ENCODE measurements around the gene BTBD9. TPM values are rescaled to one million over a fixed set of nuclear protein-coding genes. Genes with fewer than 3 reads are reported as not detected.

Gene BTBD9
- total RNA-seq, 1 donor from 2014 or later: 10.3 TPM

DNA sequence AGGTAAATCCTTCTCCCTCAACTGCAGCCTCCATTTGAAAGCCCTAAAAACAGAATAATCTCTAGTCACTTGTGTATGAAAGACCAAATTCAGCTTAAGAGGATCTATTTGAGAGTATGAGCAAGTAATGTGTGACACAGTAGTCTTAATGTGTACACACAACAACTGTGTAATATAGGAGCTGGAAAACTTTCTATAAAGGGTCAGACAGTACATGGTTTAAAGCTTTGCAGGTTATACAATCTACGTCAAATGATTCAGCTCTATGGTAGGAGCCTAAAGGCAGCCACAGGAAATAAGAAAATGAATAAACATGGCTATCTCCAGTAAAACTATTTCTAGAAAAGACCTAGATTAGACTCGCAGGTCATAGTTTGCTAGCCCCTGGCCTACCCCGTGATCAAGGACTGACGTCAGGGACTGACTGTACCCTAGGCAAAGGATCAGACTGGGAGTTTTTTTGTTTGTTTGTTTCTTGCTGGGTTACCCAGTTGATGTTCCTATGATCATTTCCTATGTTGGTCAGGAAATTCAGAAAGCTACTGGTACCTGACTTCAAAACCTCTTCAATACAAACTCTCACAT, 39.7 kb downstream of the BTBD9 start:
- H3K27ac Mint-ChIP-seq (ENCODE audit: unreplicated experiment): no peak overlapping the region
- TF ChIP-seq, protein P1, sequence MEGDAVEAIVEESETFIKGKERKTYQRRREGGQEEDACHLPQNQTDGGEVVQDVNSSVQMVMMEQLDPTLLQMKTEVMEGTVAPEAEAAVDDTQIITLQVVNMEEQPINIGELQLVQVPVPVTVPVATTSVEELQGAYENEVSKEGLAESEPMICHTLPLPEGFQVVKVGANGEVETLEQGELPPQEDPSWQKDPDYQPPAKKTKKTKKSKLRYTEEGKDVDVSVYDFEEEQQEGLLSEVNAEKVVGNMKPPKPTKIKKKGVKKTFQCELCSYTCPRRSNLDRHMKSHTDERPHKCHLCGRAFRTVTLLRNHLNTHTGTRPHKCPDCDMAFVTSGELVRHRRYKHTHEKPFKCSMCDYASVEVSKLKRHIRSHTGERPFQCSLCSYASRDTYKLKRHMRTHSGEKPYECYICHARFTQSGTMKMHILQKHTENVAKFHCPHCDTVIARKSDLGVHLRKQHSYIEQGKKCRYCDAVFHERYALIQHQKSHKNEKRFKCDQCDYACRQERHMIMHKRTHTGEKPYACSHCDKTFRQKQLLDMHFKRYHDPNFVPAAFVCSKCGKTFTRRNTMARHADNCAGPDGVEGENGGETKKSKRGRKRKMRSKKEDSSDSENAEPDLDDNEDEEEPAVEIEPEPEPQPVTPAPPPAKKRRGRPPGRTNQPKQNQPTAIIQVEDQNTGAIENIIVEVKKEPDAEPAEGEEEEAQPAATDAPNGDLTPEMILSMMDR (IDR thresholded peaks at IDR 0.05; ENCODE audit: unreplicated experiment): no peak
- no peak for DNase-seq (ENCODE audit: low spot score)
- H3K36me3 Mint-ChIP-seq (ENCODE audit: low read depth, unreplicated experiment): no peaks in the 10 kb centered on the region
- H3K9me3 Mint-ChIP-seq (ENCODE audit: unreplicated experiment): no peaks in the 10 kb centered on the region
- no peaks in the 10 kb centered on the region for H3K27me3 Mint-ChIP-seq (ENCODE audit: unreplicated experiment)
- H3K4me1 Mint-ChIP-seq (ENCODE audit: unreplicated experiment): peaks cover 4% of the 10 kb centered on the region
- no peak overlapping the region for H3K4me3 Mint-ChIP-seq (ENCODE audit: unreplicated experiment)

DNA sequence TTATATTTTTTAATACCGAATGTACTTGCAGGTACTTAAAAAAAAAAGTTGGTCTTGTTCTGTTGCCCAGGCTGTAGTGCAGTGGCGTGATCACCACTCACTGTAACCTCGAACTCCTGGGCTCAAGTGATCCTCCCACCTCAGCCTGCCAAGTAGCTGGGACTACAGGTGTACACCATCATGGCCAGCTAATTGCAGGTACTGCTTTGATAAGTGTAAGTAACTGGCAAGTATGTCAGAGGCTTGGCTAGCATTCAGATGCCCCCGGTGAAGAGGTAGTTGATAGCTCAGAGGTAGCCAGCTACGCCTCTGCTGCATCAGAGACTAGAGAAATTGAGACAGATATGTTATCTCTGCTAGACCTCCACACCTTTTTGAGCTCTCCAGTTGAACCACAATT, 40.5 kb downstream of the BTBD9 start:
- H3K27ac Mint-ChIP-seq (ENCODE audit: unreplicated experiment): no peak overlapping the region
- H3K4me1 Mint-ChIP-seq (ENCODE audit: unreplicated experiment): peaks cover 4% of the 10 kb centered on the region
- H3K36me3 Mint-ChIP-seq (ENCODE audit: low read depth, unreplicated experiment): no peaks in the 10 kb centered on the region
- H3K27me3 Mint-ChIP-seq (ENCODE audit: unreplicated experiment): no peaks in the 10 kb centered on the region
- DNase-seq (ENCODE audit: low spot score): no peak
- no peak overlapping the region for H3K4me3 Mint-ChIP-seq (ENCODE audit: unreplicated experiment)
- no peaks in the 10 kb centered on the region for H3K9me3 Mint-ChIP-seq (ENCODE audit: unreplicated experiment)
- TF ChIP-seq, protein P1 (IDR thresholded peaks at IDR 0.05; ENCODE audit: unreplicated experiment): no peak

DNA sequence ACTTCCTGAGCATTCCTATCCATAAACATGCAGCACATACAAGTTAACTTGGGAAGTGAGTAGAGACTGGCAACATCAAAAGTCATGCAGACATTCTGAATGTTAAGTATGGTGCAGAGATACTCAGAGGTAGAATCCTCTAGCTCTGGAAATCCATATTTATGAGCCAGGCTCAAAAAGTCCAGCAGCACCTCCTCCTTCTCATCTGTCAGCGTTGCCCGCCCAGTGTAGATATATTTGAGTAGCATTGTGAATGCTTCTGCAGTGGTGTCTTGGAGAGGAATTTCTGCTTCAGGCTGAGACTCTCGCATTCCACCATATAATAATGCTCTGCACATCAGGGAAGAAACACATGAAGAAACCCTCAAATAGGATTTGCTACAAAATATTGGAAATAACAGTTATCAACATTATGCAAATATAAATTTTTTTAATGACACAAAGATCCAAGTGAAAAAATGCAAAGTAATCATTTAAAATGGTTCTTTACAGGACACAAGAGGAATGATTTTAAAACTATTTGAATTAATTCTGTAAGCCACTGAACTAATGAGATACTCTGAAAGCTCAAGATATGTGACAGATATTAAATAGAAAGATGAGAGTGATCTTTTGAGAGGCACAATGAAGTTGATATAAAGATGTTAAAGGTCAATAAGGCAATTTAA, 45.6 kb downstream of the BTBD9 start:
- Mint-ChIP-seq H3K27me3 (ENCODE audit: unreplicated experiment) (no peaks in the 10 kb centered on the region), H3K4me3 (ENCODE audit: unreplicated experiment) (no peak overlapping the region), H3K27ac (ENCODE audit: unreplicated experiment) (no peak overlapping the region), H3K36me3 (ENCODE audit: low read depth, unreplicated experiment) (no peaks in the 10 kb centered on the region), H3K9me3 (ENCODE audit: unreplicated experiment) (no peaks in the 10 kb centered on the region), H3K4me1 (ENCODE audit: unreplicated experiment) (no peaks in the 10 kb centered on the region)
- TF ChIP-seq, protein P1 (IDR thresholded peaks at IDR 0.05; ENCODE audit: unreplicated experiment): no peak
- DNase-seq (ENCODE audit: low spot score): no peak

DNA sequence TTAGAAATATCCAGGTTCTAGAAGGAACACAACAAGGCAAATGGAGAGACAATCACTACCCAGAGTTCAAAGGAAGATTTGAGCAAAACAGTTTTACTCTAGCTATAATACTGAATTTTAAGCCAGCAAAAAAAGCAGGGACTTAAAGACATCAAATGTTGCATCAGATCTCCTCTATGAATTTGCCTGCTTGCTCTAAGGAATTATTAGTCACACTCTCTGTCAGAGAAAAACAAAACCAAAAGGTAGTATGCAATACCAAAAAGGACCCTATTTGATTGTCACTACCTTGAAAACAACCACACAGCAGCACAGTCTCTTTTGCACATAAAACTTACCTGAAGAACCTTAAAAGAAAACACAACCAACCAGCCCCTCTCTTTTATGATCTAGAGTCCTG, 46.3 kb downstream of the BTBD9 start:
- no peaks in the 10 kb centered on the region for H3K36me3 Mint-ChIP-seq (ENCODE audit: low read depth, unreplicated experiment)
- no peaks in the 10 kb centered on the region for H3K4me1 Mint-ChIP-seq (ENCODE audit: unreplicated experiment)
- H3K27ac Mint-ChIP-seq (ENCODE audit: unreplicated experiment): no peak overlapping the region
- TF ChIP-seq, protein P1 (IDR thresholded peaks at IDR 0.05; ENCODE audit: unreplicated experiment): no peak
- no peak for DNase-seq (ENCODE audit: low spot score)
- H3K27me3 Mint-ChIP-seq (ENCODE audit: unreplicated experiment): no peaks in the 10 kb centered on the region
- H3K4me3 Mint-ChIP-seq (ENCODE audit: unreplicated experiment): no peak overlapping the region
- H3K9me3 Mint-ChIP-seq (ENCODE audit: unreplicated experiment): no peaks in the 10 kb centered on the region

DNA sequence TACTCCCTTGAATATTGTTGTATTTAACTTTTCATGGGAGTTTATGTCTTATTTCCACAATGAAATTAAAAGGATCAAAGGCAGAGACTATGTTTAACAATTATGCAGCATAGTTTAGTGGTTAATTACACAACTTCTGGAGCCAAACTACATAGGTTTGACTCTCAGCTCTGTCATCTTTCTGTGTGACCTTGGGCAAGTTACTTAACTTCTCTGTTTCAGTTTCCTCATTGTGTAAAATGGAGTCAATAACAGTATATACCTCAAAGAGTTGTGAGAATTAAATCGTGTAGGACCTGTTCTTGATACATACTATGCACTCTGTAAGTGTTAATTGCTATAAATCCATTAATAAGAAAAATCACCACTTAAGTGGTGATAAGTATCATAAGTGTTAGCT, 48.3 kb downstream of the BTBD9 start:
- H3K4me1 Mint-ChIP-seq (ENCODE audit: unreplicated experiment): no peaks in the 10 kb centered on the region
- no peak for DNase-seq (ENCODE audit: low spot score)
- H3K27ac Mint-ChIP-seq (ENCODE audit: unreplicated experiment): no peak overlapping the region
- no peaks in the 10 kb centered on the region for H3K9me3 Mint-ChIP-seq (ENCODE audit: unreplicated experiment)
- H3K36me3 Mint-ChIP-seq (ENCODE audit: low read depth, unreplicated experiment): no peaks in the 10 kb centered on the region
- no peaks in the 10 kb centered on the region for H3K27me3 Mint-ChIP-seq (ENCODE audit: unreplicated experiment)
- TF ChIP-seq, protein P1 (IDR thresholded peaks at IDR 0.05; ENCODE audit: unreplicated experiment): no peak
- no peak overlapping the region for H3K4me3 Mint-ChIP-seq (ENCODE audit: unreplicated experiment)

Data from endothelial cell (in vitro differentiated cells).